Mucosa of rectum (tissue), 2 donors: ENCODE data around the gene COBL.

Source experiments
- H3K27ac ChIP-seq, 2 donors: one replicate each; pipeline ENCODE4 v1.7.0; 2013; ENCODE audit warnings: inconsistent platforms in 2 of 2, low read depth in 2 of 2, low read length in 2 of 2
- H3K27me3 ChIP-seq, 2 donors: one replicate each; pipeline ENCODE4 v1.7.0; 2013; ENCODE audit warnings: low read length in 2 of 2; ENCODE audit not compliant: control insufficient read depth in 2 of 2, insufficient read depth in 2 of 2
- H3K36me3 ChIP-seq, 2 donors: one replicate each; pipeline ENCODE4 v1.7.0; 2013; ENCODE audit warnings: low read length in 2 of 2; ENCODE audit not compliant: control insufficient read depth in 2 of 2, insufficient read depth in 2 of 2
- H3K4me1 ChIP-seq, 2 donors: one replicate each; pipeline ENCODE4 v1.7.0; 2013; ENCODE audit warnings: low read length in 2 of 2, mild to moderate bottlenecking in 1 of 2; ENCODE audit not compliant: control insufficient read depth in 2 of 2, insufficient read depth in 2 of 2
- H3K4me3 ChIP-seq, 2 donors: one replicate each; pipeline ENCODE4 v1.7.0; 2013; ENCODE audit warnings: low read length in 2 of 2
- H3K9ac ChIP-seq, 2 donors: one replicate each; pipeline ENCODE4 v1.7.0; 2013; ENCODE audit warnings: low read length in 2 of 2, low read depth in 1 of 2, mild to moderate bottlenecking in 1 of 2
- H3K9me3 ChIP-seq, 2 donors: one replicate each; pipeline ENCODE4 v1.7.0; 2013; ENCODE audit warnings: low read length in 2 of 2; ENCODE audit not compliant: control insufficient read depth in 2 of 2
- donor health status: healthy.
- donor health status: Normal muscosa, but diverticular disease.

COBL gene

DNA sequence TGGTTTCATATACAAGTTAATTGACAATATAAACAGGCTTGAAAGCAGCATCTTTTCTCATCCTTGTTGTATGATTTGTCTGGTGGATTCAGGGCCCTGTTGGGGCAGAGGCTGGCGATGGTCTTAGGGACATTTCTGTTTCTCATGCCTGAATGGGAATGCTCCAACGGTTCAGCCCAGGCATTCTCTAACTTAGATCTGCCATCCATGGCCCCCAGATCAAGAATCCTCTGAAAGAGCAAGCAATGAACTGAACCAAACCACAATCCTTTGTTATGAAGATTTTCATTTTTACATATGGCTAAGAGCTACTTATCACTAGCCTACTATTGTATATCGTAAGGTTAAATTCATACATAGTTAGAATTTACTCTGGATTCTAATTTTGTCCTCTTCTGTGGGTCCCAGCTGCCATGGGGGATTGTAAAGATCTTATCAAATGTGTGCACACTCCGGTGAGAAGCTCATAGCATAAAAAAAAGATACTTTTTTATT, 163.9 kb downstream of the COBL start:
- no peaks in the 10 kb centered on the region for H3K27me3 ChIP-seq
- H3K36me3 ChIP-seq: peaks cover 0 to 3% of the 10 kb centered on the region in 2 donors
- peaks cover 0 to 6% of the 10 kb centered on the region in 2 donors for H3K9me3 ChIP-seq
- no peak overlapping the region for H3K27ac ChIP-seq
- peaks cover 3 to 9% of the 10 kb centered on the region in 2 donors for H3K4me1 ChIP-seq
- H3K4me3 ChIP-seq: no peak overlapping the region
- H3K9ac ChIP-seq: no peak overlapping the region

GRCh38 chr7:51151455-51151854, 165.2 kb downstream of the COBL start:
- Histone ChIP-seq H3K36me3 (peaks cover 0 to 3% of the 10 kb centered on the region in 2 donors), H3K4me3 (no peak overlapping the region), H3K9ac (no peak overlapping the region), H3K9me3 (peaks cover 3 to 11% of the 10 kb centered on the region in 2 donors), H3K27me3 (no peaks in the 10 kb centered on the region), H3K4me1 (peaks cover 3 to 6% of the 10 kb centered on the region in 2 donors), H3K27ac (peak overlapping the region; percentile 25 to 32)

- peaks cover 3 to 11% of the 10 kb centered on the region in 2 donors for H3K9me3 ChIP-seq
- H3K4me3 ChIP-seq: no peak overlapping the region
- H3K27ac ChIP-seq: no peak overlapping the region
- peaks cover 3 to 6% of the 10 kb centered on the region in 2 donors for H3K4me1 ChIP-seq
- peaks cover 0 to 3% of the 10 kb centered on the region in 2 donors for H3K36me3 ChIP-seq
- no peaks in the 10 kb centered on the region for H3K27me3 ChIP-seq
- H3K9ac ChIP-seq: no peak overlapping the region
Observed at GRCh38 chr7:51150193-51150592, 166.4 kb downstream of the COBL start.

DNA sequence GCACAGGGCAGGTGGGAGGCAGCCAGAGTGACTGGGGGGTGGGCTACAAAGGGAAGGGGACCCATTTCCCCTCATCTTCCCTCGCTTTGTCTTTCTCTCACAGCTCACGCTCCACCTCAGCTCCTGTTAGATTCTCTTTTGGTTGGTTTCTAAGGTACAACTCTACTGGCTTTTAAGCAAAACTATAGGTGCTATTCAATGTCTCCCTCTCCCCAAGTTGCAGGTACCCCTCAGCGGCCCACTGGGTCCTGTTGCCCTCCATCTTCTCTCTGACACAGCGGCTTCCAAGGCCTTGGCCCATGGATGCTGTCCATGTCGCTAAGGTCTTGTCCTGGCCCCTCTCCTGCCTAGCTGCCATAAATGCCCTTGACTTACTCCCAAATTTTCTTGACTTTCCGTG, 168.4 kb downstream of the COBL start:
- Histone ChIP-seq H3K27ac (no peak overlapping the region), H3K9ac (no peak overlapping the region), H3K4me1 (peaks cover 3 to 6% of the 10 kb centered on the region in 2 donors), H3K36me3 (peaks cover 0 to 3% of the 10 kb centered on the region in 2 donors), H3K9me3 (peaks cover 3 to 11% of the 10 kb centered on the region in 2 donors), H3K27me3 (no peaks in the 10 kb centered on the region), H3K4me3 (no peak overlapping the region)

GRCh38 chr7:51146816-51147586, 169.6 kb downstream of the COBL start:
- no peaks in the 10 kb centered on the region for H3K27me3 ChIP-seq
- peaks cover 3 to 5% of the 10 kb centered on the region in 2 donors for H3K4me1 ChIP-seq
- peaks cover 3 to 11% of the 10 kb centered on the region in 2 donors for H3K9me3 ChIP-seq
- H3K4me3 ChIP-seq: no peak overlapping the region
- H3K27ac ChIP-seq: no peak overlapping the region
- peaks cover 0 to 3% of the 10 kb centered on the region in 2 donors for H3K36me3 ChIP-seq
- no peak overlapping the region for H3K9ac ChIP-seq

GRCh38 chr7:51144178-51144577, 172.4 kb downstream of the COBL start:
- Histone ChIP-seq H3K36me3 (no peaks in the 10 kb centered on the region), H3K9me3 (peaks cover 3 to 11% of the 10 kb centered on the region in 2 donors), H3K4me1 (no peaks in the 10 kb centered on the region), H3K9ac (no peak overlapping the region), H3K27ac (no peak overlapping the region), H3K27me3 (no peaks in the 10 kb centered on the region), H3K4me3 (no peak overlapping the region)

- H3K9me3 ChIP-seq: peaks cover 3 to 5% of the 10 kb centered on the region in 2 donors
- H3K4me1 ChIP-seq: no peaks in the 10 kb centered on the region
- no peak overlapping the region for H3K27ac ChIP-seq
- H3K27me3 ChIP-seq: no peaks in the 10 kb centered on the region
- no peak overlapping the region for H3K9ac ChIP-seq
- no peaks in the 10 kb centered on the region for H3K36me3 ChIP-seq
- H3K4me3 ChIP-seq: no peak overlapping the region
Observed at GRCh38 chr7:51142741-51143385, 173.7 kb downstream of the COBL start.

GRCh38 chr7:51141451-51142003, 175.1 kb downstream of the COBL start:
- no peak overlapping the region for H3K9ac ChIP-seq
- no peaks in the 10 kb centered on the region for H3K4me1 ChIP-seq
- H3K36me3 ChIP-seq: no peaks in the 10 kb centered on the region
- H3K4me3 ChIP-seq: no peak overlapping the region
- H3K9me3 ChIP-seq: no peaks in the 10 kb centered on the region
- H3K27me3 ChIP-seq: no peaks in the 10 kb centered on the region
- no peak overlapping the region for H3K27ac ChIP-seq

- Histone ChIP-seq H3K27me3 (no peaks in the 10 kb centered on the region), H3K36me3 (peaks cover 4 to 5% of the 10 kb centered on the region in 2 donors), H3K9ac (no peak overlapping the region), H3K4me3 (no peak overlapping the region), H3K4me1 (no peaks in the 10 kb centered on the region), H3K9me3 (no peaks in the 10 kb centered on the region), H3K27ac (no peak overlapping the region)
Observed at GRCh38 chr7:51140199-51141164, 176.1 kb downstream of the COBL start.
